ENCODE measurements around the gene PDE4A.
"Not testable (repeated sequence)": the region's sequence is repeated elsewhere in the genome, so short reads cannot be mapped to it uniquely, and the experiment has no call there.

Gene PDE4A

DNA sequence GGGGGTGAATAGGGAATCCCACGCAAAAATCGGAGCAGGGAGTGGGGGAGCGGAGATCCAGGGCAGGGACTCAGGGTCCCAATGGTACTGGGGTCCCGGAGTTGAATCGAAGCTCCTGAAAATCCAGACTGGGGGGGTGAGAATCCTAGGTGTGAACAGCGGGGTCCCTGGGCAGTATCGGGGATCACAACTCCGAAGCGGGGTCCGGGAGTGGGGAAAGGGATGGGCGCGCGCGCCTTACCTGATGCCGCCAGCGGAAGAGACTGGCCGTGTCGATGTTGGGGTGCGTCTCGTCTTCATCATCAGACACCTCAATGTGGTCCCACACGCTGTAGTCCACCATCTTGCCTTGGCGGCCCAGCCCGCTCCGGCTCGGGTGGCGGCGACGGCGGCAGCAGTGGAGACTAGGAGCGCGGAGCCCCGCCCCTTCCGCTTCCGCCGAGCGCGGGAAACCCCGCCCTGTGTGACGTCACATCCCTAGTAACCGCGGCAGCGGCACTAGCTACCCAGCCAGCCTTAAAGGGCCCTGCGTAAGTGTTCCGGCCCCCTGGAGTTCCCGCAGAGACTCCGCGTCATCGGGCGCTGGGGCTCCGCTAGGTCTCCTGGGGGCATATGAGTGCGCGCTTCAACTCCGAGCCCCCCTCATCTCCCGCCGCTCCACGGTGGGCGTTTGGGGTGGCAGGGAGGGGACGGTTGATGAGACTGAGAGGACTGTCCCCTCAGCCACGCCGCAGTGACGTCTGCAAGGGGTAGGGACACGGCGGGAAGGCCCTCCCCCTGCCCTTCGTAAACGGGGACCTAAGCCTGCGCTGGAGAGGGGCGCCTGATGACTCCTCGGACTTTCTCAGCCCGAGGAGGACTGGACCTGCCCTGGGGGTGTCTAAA lies 17.0 kb upstream of the PDE4A start, which contains the start of gene CDC37:
Gene CDC37 (minus strand): TSS at position 406 of the 885 bp plus-strand sequence. CDS start 63 bp downstream, at position 343.
- peak; percentile 99 for DNase-seq (ENCODE audit: low spot score)

DNA sequence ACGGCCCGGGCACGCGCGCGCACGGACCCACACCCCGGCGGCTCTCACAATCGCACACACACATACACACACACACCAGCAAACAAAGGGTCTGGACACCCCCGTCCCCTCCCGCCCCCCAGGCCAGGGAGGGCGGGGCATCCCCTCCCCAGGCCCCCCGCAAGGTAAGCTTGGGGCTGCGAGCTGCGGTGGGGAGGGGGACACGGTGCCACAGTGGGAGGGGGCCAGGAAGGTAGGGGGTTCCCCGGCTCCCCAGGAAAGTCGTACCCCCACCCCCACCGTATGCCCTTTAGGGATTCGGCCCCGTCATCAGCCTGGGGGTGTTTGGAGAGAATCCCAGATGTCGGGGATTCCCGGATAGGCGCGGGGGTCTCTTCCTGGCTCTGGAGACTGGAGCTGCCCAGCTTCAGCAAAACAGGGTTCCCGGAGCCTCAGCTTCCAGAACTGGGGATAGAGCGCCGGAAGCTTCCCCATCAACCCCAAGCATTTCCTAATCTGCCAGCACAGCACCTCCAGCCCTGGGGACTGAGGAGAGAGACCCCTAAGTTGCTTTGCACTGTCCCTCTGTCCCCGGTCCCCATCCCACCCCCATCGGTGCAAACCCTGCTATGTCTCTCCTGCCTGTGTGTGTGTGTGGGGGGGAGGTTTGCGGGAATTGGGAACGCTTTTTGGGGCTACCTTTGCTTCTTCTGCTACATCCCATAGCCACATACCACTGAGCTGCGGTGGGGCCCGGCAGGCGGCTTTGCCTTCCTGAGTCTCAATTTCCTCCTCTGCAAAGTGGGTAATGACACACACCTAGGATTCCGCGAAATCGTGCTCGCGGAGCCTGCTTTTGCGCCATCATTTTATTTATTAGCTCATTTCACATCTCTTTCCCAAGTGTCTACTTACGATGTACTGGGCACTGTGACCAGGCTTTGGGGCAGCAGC lies 15.2 kb upstream of the PDE4A start:
- DNase-seq (ENCODE audit: low spot score), result no peak

- no peak for DNase-seq (ENCODE audit: low spot score)
Observed at GRCh38 chr19:10406191-10406590, 14.1 kb upstream of the PDE4A start.

GRCh38 chr19:10407096-10407495 lies 13.2 kb upstream of the PDE4A start:
- no peak for DNase-seq (ENCODE audit: low spot score)

DNA sequence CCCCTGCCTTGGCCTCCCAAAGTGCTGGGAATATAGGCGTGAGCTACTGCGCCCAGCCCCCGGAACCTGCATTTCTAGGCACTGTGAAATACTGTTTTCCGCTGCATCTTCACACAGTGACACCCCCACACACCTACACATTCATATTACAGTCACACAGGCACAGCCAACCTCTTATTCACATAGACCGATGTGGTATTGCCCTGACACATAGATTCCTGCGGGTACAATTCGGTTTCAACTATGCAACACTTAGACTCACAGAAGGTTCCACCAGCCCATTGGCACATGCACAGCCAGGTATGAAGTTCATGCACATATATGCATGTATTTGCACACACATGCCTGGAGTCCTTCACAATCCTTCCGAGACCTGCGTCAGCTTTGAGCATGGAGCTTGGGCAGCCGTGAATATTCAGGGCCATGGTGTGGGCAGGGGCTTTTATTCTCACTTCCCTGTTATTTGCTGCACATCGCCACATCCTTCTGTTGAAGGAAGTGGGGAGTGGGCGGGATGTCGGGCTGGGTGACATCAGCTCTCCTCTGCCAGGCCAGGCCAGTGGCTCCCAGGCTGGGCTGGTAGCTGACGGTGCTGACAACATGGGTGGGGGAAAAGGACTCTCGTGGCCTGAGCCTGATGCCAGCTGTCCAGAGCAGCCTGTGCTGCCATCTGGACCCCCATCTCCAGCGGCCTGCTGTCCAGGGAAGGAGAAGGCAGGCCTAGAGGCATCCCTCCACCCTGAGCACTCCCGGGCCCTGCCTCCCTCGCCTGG lies 11.6 kb upstream of the PDE4A start:
- no peak for DNase-seq (ENCODE audit: low spot score)

GRCh38 chr19:10411224-10411623 lies 9.1 kb upstream of the PDE4A start:
- DNase-seq (ENCODE audit: low spot score), result not testable (repeated sequence)

DNA sequence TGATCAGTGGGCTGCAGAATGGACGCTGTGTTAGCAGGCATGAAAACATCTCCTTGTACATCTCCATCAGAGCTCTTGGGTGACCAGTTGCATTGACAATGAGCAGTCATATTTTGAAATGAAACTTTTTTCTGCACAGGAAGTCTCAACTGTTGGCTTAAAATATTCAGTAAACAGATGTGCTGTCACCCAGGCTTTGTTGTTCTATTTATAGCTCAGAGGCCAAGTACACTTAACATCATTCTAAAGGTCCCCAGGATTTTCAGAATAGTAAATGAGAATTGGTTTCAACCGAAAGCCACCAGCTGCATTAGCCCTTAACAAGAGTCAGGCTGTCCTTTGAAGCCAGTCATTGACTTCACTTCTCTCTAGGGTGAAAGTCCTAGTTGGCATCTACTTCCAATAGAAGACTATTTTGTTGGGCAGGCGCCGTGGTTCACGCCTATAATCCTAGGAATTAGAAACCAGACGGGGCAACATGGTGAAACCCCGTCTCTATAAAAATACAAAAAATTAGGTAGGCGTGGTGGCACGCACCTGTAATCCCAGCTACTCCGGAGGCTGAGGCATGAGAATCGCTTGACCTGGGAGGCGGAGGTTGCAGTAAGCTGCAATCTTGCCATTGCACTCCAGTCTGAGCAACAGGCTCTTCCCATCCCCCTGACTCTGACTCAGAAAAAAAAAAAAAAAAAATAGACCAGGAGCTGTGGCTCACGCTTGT lies 7.9 kb upstream of the PDE4A start:
- no peak for DNase-seq (ENCODE audit: low spot score)

DNA sequence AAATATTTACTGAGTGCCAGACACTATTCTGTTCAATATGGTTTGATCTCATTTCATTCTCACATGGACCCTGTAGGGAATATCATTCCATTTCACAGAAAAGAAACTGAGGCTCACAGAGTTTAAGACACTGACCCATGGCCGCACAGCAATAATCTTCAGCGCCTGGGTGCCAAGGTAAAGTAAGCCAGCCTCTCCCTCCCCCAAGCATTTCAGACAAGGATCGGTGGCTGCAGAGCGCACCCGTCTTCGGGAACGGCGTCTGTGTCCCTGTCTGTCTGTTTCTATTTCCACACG lies 4.3 kb upstream of the PDE4A start:
- DNase-seq (ENCODE audit: low spot score), result no peak

DNA sequence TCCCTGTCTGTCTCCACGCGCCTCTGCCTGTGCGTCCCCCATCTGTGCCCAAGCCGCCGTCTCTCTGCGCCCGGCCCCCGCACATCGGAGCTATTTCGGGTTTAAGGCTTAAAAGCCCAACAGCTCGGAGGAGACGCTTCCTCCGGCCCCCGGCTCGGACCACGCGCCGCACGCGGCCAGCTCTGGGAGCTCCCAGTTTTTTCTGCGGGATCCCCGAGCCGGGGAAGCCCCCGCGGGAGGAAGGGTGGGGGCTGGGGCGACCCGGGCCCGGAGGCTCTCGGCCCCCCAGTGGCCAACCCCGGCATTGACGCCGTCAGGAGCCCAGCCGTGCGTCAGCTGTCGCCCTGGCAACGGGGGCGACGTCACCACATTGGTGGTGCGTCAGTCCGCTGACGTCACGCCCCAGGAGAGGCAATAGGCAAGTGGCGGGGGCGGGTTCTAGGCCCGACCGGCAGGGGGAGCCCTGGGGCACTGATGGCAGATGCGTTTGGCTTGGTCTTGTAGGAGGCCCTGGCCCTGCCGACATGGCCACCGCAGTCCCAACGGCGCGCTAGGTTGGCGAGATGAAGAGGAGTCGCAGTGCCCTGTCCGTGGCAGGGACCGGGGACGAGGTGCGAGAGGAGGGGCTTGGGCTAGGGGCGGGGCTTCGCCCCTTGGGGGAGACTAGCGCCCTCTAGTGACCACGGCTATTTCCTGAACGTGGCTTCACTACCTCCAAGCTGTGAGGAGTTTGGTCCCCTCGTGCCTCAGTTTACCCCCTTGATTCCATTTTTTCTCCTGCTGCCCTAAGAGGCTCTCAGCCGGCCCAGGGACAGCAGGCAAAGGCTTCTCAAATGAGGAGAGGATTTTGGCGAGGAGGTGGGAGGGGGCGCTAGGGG lies 3.7 kb upstream of the PDE4A start:
- peak; percentile 99 for DNase-seq (ENCODE audit: low spot score)

DNA sequence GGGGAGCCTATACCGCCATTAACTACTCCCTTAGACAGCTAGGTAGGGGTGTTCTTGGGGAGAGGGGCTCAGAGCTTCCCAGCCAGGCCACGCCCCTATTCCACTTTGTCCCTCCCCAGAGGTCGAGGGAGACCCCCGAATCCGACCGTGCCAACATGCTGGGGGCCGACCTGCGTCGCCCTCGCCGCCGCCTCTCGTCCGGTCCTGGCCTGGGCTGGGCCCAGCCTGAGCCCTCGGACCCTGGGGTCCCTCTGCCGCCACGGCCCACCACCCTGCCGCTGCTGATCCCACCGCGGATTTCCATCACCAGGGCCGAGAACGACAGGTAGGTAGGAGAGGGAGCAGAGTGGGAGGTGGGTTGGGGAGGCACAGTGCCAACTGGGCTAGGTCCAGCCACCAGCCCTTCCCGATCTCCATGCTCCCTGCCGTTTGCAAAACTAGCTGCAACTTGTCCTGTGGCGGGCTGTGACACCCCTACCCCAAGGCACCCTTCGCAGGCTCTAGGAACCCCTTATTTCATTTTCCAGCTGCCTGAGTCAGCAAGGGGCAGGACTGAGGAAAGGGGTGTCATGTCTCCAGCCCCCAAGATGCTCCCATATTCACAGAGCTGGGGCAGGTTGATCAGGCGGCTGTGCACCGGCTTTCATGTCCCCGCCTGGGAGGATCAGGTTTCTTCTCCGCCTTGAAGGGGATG lies 2.6 kb upstream of the PDE4A start:
- peak; percentile 35 for DNase-seq (ENCODE audit: low spot score)

GRCh38 chr19:10418235-10418484 lies 2.2 kb upstream of the PDE4A start:
- DNase-seq (ENCODE audit: low spot score), result no peak

DNA sequence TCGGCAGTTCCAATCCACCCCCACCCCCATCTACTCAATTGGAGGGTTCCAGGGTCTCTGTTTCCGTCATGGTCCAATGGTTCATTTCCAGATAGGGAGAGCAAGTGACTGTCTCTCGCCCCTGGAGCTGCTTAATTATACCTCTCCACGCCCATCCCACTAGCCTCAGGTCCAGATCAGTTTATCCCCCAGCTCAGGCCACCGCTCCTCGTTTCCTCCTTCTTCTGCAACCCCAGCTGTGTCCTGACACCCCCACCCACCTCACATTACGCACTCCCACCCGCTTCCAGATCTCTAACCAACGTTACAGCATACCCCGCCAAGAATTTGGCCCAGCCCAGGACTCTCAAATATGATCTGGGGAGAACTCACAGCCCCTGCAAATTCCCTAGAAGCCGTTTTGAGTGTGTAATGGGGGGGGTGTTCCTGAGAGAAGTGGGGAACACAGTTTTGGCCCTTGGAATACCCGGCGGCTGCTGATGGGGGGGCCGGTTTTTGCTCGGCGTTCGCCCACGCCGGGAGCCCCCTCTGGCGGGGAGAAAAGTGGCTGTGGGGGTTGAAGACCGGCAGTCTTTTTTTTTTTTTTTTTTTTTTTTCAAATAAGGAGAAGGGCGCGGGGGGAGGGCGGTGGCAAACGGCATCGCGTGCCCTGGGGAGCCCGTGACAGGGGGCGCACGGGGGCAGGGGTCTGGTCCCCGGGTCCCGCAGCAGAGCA lies 1.7 kb upstream of the PDE4A start:
- peak; percentile 46 for DNase-seq (ENCODE audit: low spot score)

- DNase-seq (ENCODE audit: low spot score), result peak; percentile 29
Observed at GRCh38 chr19:10419200-10419645, 1.1 kb upstream of the PDE4A start.

DNA sequence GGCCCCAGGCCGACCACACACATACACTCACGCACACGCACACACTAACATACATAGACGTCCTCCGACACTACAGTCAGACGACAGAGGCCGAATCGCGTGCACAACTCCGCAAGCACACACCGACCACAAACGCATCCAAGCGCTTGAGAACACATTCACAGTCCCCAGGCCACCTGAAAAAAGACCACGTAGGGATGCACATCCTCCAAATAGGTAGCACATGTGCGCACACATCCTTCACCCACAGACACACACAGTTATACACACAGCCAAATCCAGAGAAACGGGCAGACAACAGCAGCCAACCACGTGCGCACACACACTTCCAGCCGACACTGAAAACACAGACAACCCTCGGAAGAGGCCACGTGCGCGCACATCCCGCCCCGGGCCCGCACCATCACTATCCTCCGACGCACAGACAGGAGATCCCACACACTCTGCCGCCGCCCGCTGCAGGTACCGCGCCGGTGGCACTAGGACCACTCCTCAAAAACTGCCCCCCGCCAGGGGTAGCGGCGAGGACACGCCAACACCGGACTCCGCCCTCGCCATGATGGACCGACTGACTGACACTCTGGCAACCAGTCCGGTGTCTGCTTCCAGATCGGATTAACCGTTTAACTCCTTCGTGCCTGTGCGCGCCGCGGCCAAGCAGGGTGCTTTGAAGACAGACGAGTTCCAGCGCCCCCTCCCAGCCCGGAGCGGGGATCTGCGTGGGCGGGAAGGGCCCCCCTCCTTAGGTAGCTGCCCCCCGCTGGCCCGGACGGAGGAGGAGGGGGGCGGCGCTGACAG lies 493 bp upstream of the PDE4A start:
- peak; percentile 70 for DNase-seq (ENCODE audit: low spot score)

DNA sequence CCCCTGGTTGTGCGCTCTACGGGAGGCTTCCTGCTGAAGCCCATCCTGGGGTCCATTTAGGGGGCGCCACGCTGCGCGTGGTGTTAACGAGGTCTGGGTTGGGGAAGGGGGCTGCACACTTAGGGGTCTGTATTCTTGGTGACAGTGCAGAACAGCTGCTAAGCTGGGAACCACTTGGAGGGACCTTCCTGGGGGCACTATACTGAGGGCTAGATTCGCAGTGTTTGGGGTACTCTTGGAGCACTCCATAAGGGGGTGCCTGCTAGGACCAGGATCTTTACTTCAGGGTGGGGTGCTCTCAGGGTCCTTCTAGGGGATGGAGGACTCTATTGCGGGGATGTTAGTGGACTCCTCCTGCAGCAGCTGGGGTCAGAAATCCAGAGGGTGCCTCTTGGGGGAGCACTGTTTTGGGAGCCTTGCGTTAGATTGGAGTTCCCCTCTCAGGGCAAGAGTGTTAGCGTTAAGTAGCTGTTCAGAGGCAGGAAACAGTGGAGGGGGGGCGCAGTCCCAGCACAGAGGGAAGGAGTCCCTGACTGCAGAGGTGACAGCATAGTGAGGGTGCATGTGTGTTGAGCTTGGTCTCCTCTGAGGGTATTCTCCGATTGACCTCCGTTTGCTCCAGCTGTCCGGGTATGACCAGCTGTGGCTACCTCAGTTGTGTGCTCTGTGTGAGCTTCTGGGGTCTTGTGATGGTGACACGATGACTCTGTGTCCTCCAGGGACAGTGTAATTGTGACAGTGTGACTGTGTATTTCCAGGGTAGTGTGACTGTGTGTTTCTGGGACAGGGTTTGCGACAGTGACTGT lies 1.1 kb downstream of the PDE4A start:
- peak; percentile 25 for DNase-seq (ENCODE audit: low spot score)

GRCh38 chr19:10422046-10422461 lies 1.7 kb downstream of the PDE4A start:
- DNase-seq (ENCODE audit: low spot score), result peak; percentile 55

GRCh38 chr19:10422846-10423245 lies 2.5 kb downstream of the PDE4A start:
- peak; percentile 9 for DNase-seq (ENCODE audit: low spot score)
